HCT116 (cell line): ENCODE results near the gene SLC4A11. TPM values are rescaled to one million over a fixed set of nuclear protein-coding genes. Genes with fewer than 3 reads are reported as not detected.

Experiments used
- ATAC-seq: fragments of 200-7000 bp; cut with Tn5 transposase; 2 replicates; pipeline ENCODE4 v1.9.1; 2020; ENCODE audit warnings: mild to moderate bottlenecking, moderate library complexity
- BruUV-seq: library from RNA; stranded (reverse); fragments of 400-500 nt; replicated peaks from 2 replicates; lab custom pipeline; 2021; lab: Mats Ljungman, UMichigan
- CTCF ChIA-PET: fragments of 300-600 bp; sonication (Branson Sonifier 250); formaldehyde crosslinking; loops from one replicate; lab custom pipeline; 2021; ENCODE audit warnings: antibody characterized with exemption; lab: Charles Lee
- POLR2A ChIA-PET: fragments of 300-600, 350-600 bp; sonication (Branson Sonifier 250); formaldehyde crosslinking; loops from one replicate; lab custom pipeline; 2021; ENCODE audit warnings: antibody characterized with exemption; lab: Charles Lee
- RAD21 ChIA-PET, 2 experiments: fragments of 300-600 bp; sonication (Branson Sonifier 250); formaldehyde crosslinking; loops; one replicate each; lab custom pipeline; 2023; ENCODE audit warnings: low total read pairs in 2 of 2; ENCODE audit not compliant: uncharacterized antibody in 2 of 2, unreplicated experiment in 2 of 2, low non-redundant PET in 1 of 2; lab: Charles Lee
- DNase-seq: peaks from one replicate; pipeline ENCODE4 v3.0.0-alpha.2; 2010; ENCODE audit warnings: low read depth, low spot score
- H2AFZ ChIP-seq: fragments of 200-600 bp; shearing (Covaris generic), sonication (generic); 2 replicates; pipeline ENCODE4 v1.6.1; 2017; ENCODE audit warnings: low read depth, mixed run types, mixed read lengths, antibody characterized with exemption, low read length; ENCODE audit not compliant: poor library complexity, severe bottlenecking
- H3K27ac ChIP-seq: 2 replicates; pipeline ENCODE4 v1.5.1; 2012; ENCODE audit warnings: low read depth, low read length
- H3K27me3 ChIP-seq: fragments of 200-600 bp; sonication (generic); 2 replicates; pipeline ENCODE4 v1.6.1; 2016; ENCODE audit warnings: mixed run types, low read length, mixed read lengths; ENCODE audit not compliant: insufficient read depth
- H3K36me3 ChIP-seq, 2 experiments: fragments of 200-500 bp in 1 of 2; fragments of 200-600 bp in 1 of 2; sonication (Bioruptor generic) in 1 of 2; sonication (generic) in 1 of 2; 2 replicates each; pipeline versions ENCODE4 v1.5.1 to v1.6.1; 2014 to 2016; ENCODE audit warnings: low read length in 2 of 2, inconsistent platforms in 1 of 2, mixed read lengths in 1 of 2, mixed run types in 1 of 2; ENCODE audit not compliant: insufficient read depth in 2 of 2, control insufficient read depth in 1 of 2
- H3K4me1 ChIP-seq, 2 experiments: fragments of 200-600 bp in 1 of 2; sonication (generic) in 1 of 2; 2 replicates each; pipeline versions ENCODE4 v1.5.1 to v1.6.1; 2012 to 2017; ENCODE audit warnings: low read length in 2 of 2, inconsistent platforms in 1 of 2, mild to moderate bottlenecking in 1 of 2, mixed read lengths in 1 of 2, mixed run types in 1 of 2, moderate library complexity in 1 of 2; ENCODE audit not compliant: insufficient read depth in 2 of 2, control insufficient read depth in 1 of 2
- H3K4me2 ChIP-seq: fragments of 200-600 bp; sonication (generic); 2 replicates; pipeline ENCODE4 v1.6.1; 2017; ENCODE audit warnings: mixed run types, low read length, mixed read lengths
- H3K4me3 ChIP-seq, 2 experiments: fragments of 200-600 bp in 1 of 2; sonication (generic) in 1 of 2; replicated peaks in 1 of 2; 2 replicates each; pipeline ENCODE4 v1.5.1; 2011 to 2016; ENCODE audit warnings: low read length in 2 of 2, control low read depth in 1 of 2, low read depth in 1 of 2, mild to moderate bottlenecking in 1 of 2, mixed read lengths in 1 of 2, mixed run types in 1 of 2
- H3K79me2 ChIP-seq: fragments of 200-600 bp; sonication (generic); 2 replicates; pipeline ENCODE4 v1.6.1; 2017; ENCODE audit warnings: mild to moderate bottlenecking, mixed run types, low read length, moderate library complexity, mixed read lengths; ENCODE audit not compliant: insufficient read depth
- H3K9ac ChIP-seq: fragments of 200-600 bp; sonication (generic); 2 replicates; pipeline ENCODE4 v1.6.1; 2016; ENCODE audit warnings: low read length, mixed read lengths
- H3K9me2 ChIP-seq: fragments of 200-600 bp; sonication (generic), shearing (Covaris generic); 2 replicates; pipeline ENCODE4 v1.6.1; 2017; ENCODE audit warnings: mixed run types, mild to moderate bottlenecking, moderate library complexity; ENCODE audit not compliant: insufficient read depth
- H3K9me3 ChIP-seq, 2 experiments: fragments of 200-500 bp in 1 of 2; fragments of 200-600 bp in 1 of 2; sonication (Bioruptor generic) in 1 of 2; sonication (generic) in 1 of 2; 2 replicates each; pipeline ENCODE4 v1.6.1; 2014 to 2017; ENCODE audit warnings: low read length in 2 of 2, mixed read lengths in 2 of 2, inconsistent platforms in 1 of 2, low read depth in 1 of 2, mild to moderate bottlenecking in 1 of 2, mixed run types in 1 of 2, moderate library complexity in 1 of 2; ENCODE audit not compliant: control insufficient read depth in 1 of 2, insufficient read depth in 1 of 2
- H4K20me1 ChIP-seq: fragments of 200-600 bp; sonication (generic), shearing (Covaris generic); 2 replicates; pipeline ENCODE4 v1.6.1; 2017; ENCODE audit warnings: mixed run types, mild to moderate bottlenecking, moderate library complexity; ENCODE audit not compliant: insufficient read depth
- CBX3 ChIP-seq: IDR thresholded peaks from 2 replicates; pipeline ENCODE4 v1.6.1; 2012; ENCODE audit warnings: low read depth
- CEBPB ChIP-seq: IDR thresholded peaks from 2 replicates; pipeline ENCODE4 v1.6.1; 2012; ENCODE audit warnings: low read depth
- CTCF ChIP-seq, 3 experiments: fragments of 200-600 bp in 1 of 3; sonication (generic) in 1 of 3; IDR thresholded peaks in 2 of 3; conservative IDR thresholded peaks in 1 of 3; 2 replicates each; pipeline ENCODE4 v1.5.1; 2012 to 2017; ENCODE audit warnings: low read depth in 2 of 3, low read length in 2 of 3, antibody characterized with exemption in 1 of 3, borderline replicate concordance in 1 of 3, control low read depth in 1 of 3, mild to moderate bottlenecking in 1 of 3, mixed read lengths in 1 of 3, mixed run types in 1 of 3, moderate library complexity in 1 of 3; ENCODE audit not compliant: insufficient read depth in 1 of 3
- EGR1 ChIP-seq: IDR thresholded peaks from 2 replicates; pipeline ENCODE4 v1.6.1; 2012; ENCODE audit warnings: low read depth
- ELF1 ChIP-seq: IDR thresholded peaks from 2 replicates; pipeline ENCODE4 v1.6.1; 2012; ENCODE audit warnings: low read depth, borderline replicate concordance
- EZH2phosphoT487 ChIP-seq: fragments of 200-600 bp; IDR thresholded peaks from 2 replicates; pipeline ENCODE4 v1.6.1; 2018; ENCODE audit warnings: antibody characterized with exemption, borderline replicate concordance
- FOSL1 ChIP-seq: IDR thresholded peaks from 2 replicates; pipeline ENCODE4 v1.6.1; 2012; ENCODE audit warnings: low read depth
- JUND ChIP-seq: IDR thresholded peaks from 2 replicates; pipeline ENCODE4 v1.6.1; 2012
- POLR2A ChIP-seq: IDR thresholded peaks from 2 replicates; pipeline ENCODE4 v1.7.0; 2011; ENCODE audit warnings: borderline replicate concordance; ENCODE audit not compliant: insufficient read depth, insufficient read length; ENCODE audit errors: extremely low read depth
- POLR2AphosphoS5 ChIP-seq: IDR thresholded peaks from 2 replicates; pipeline ENCODE4 v1.6.1; 2011; ENCODE audit warnings: mild to moderate bottlenecking, low read depth, low read length, moderate library complexity
- RAD21 ChIP-seq: IDR thresholded peaks from 2 replicates; pipeline ENCODE4 v1.6.1; 2012; ENCODE audit warnings: low read depth, mild to moderate bottlenecking
- SIN3A ChIP-seq: IDR thresholded peaks from 2 replicates; pipeline ENCODE4 v1.6.1; 2012; ENCODE audit warnings: low read depth
- SP1 ChIP-seq: IDR thresholded peaks from 2 replicates; pipeline ENCODE4 v1.6.1; 2012; ENCODE audit warnings: low read depth
- TCF7L2 ChIP-seq: IDR thresholded peaks from 2 replicates; pipeline ENCODE4 v1.7.0; 2011; ENCODE audit warnings: borderline replicate concordance, inconsistent platforms; ENCODE audit not compliant: insufficient read depth, insufficient read length; ENCODE audit errors: extremely low read depth
- YY1 ChIP-seq: IDR thresholded peaks from 2 replicates; pipeline ENCODE4 v1.6.1; 2011; ENCODE audit warnings: low read length, low read depth, moderate library complexity, mild to moderate bottlenecking; ENCODE audit not compliant: insufficient replicate concordance; ENCODE audit errors: extremely low read depth
- ZBTB33 ChIP-seq: IDR thresholded peaks from 2 replicates; pipeline ENCODE4 v1.6.1; 2011; ENCODE audit warnings: mild to moderate bottlenecking, low read length, moderate library complexity; ENCODE audit not compliant: insufficient replicate concordance; ENCODE audit errors: extremely low read depth
- ZFX ChIP-seq: fragments of 450-650 bp; IDR thresholded peaks from 2 replicates; pipeline ENCODE4 v1.6.1; 2017
- ZNF274 ChIP-seq: fragments of 200-500 bp; sonication (Bioruptor generic); IDR thresholded peaks from 2 replicates; pipeline ENCODE4 v1.6.1; 2014; ENCODE audit warnings: mild to moderate bottlenecking, low read depth, low read length, inconsistent platforms
- intact Hi-C: fragments of 100-400 bp; cut with micrococcal nuclease; formaldehyde crosslinking; loops from 2 replicates; pipeline ENCODE4 v1.10.0; 2022
- total RNA-seq: library from RNA; stranded (reverse); gene quantifications from one replicate; pipeline ENCODE4 v1.2.1, GENCODE V29; 2021; ENCODE audit not compliant: unreplicated experiment
- TF ChIP-seq, protein P1 (sequence below): IDR thresholded peaks from 2 replicates; pipeline ENCODE4 v1.6.1; 2012

The SLC4A11 gene
- total RNA-seq, 1 experiment from 2014 or later = 22.7 TPM

GRCh38 chr20:3245711-3246110 lies 6.7 kb upstream of the SLC4A11 start:
- ATAC-seq (no peak), DNase-seq (no peak)
- TF ChIP-seq, protein P1, sequence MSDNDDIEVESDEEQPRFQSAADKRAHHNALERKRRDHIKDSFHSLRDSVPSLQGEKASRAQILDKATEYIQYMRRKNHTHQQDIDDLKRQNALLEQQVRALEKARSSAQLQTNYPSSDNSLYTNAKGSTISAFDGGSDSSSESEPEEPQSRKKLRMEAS = no peak
- TF ChIP-seq JUND (no peak), ELF1 (no peak), ZNF274 (no peak), FOSL1 (no peak), CBX3 (no peak), CEBPB (no peak), EZH2phosphoT487 (no peak), RAD21 (no peak), YY1 (no peak), SIN3A (no peak), ZFX (no peak), TCF7L2 (no peak), EGR1 (no peak), POLR2AphosphoS5 (no peak), SP1 (no peak), CTCF (IDR thresholded peaks at IDR 0.05 in 2 of 3, conservative IDR thresholded peaks at IDR 0.05 in 1 of 3; ENCODE audit: borderline replicate concordance in 1 of 3, insufficient read depth in 1 of 3, low read depth in 2 of 3, low read length in 2 of 3) (no peak), ZBTB33 (no peak), POLR2A (no peak)
- Histone ChIP-seq H2AFZ (no peak overlapping the region), H3K4me1 (peaks cover 0 to 1% of the 10 kb centered on the region in 2 experiments; a peak in 2 of 4 replicates), H3K9ac (no peak overlapping the region), H3K79me2 (no peaks in the 10 kb centered on the region), H3K9me2 (no peaks in the 10 kb centered on the region), H3K27ac (no peak overlapping the region), H4K20me1 (no peaks in the 10 kb centered on the region), H3K9me3 (no peaks in the 10 kb centered on the region), H3K36me3 (no peaks in the 10 kb centered on the region), H3K27me3 (no peaks in the 10 kb centered on the region), H3K4me2 (no peak overlapping the region), H3K4me3 (no peak overlapping the region)
- POLR2A ChIA-PET = interaction anchor here (0.7 kb wide), 1 partner anchor 315 kb away, joined by 3 read pairs; no protein-coding TSS in a partner anchor
- intact Hi-C loops = no loop called here
- BruUV-seq = no TSS peak
- CTCF ChIA-PET = interaction anchor here (0.7 kb wide), 1 partner anchor 8 kb away, joined by 4 read pairs; no protein-coding TSS in a partner anchor
- RAD21 ChIA-PET = no interaction called here
